Ramos (cell line): ENCODE results near the gene TAAR1.
"Not testable (repeated sequence)": the region's sequence is repeated elsewhere in the genome, so short reads cannot be mapped to it uniquely, and the experiment has no call there.

Source experiments
- in situ Hi-C: fragments of 300-500 bp; cut with MboI; formaldehyde crosslinking; loops from one replicate; pipeline ENCODE4 v1.14.3; 2022; ENCODE audit warnings: low sequenced_read_pairs; ENCODE audit not compliant: unreplicated experiment

The TAAR1 gene

GRCh38 chr6:132604635-132605152, 54.3 kb downstream of the TAAR1 start:
- in situ Hi-C loops, result no loop called here

DNA sequence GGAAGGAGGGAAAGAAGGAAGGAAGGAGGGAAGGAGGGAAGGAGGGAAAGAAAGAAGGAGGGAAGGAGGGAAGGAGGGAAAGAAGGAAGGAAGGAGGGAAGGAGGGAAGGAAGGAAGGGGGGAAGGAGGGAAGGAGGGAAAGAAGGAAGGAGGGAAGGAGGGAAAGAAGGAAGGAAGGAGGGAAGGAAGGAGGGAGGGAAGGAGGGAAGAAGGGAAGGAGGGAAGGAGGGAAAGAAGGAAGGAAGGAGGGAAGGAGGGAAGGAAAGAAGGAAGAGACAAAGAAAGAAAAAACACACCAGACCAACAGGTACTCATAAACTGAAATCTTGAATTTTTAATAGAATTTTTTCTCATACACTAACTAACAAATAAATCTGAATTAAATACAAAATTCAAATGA, 58.1 kb downstream of the TAAR1 start:
- in situ Hi-C loops, result not testable (repeated sequence)

GRCh38 chr6:132598473-132598872, 60.5 kb downstream of the TAAR1 start:
- in situ Hi-C loops, result no loop called here

DNA sequence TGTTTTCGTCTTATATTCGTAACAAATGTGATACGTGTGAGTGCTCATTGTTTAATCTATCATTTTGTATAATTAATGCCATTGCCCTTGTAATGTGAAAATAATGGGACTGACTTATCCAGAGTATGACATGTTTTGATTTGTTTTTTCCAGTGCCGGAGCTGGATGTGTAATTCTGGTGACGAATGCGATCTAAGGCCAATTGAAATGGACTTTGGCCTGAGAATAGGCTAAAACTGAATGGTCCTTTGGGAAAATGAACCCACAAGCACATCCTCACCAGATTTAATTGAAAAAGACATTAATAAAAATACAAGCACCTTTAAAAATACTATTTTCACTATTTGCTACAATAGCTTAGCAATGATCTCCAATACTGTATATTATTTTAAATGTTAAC, 62.8 kb downstream of the TAAR1 start:
- in situ Hi-C loops, result no loop called here
